Measurements from ENCODE around the gene CDH1. TPM values are rescaled to one million over a fixed set of nuclear protein-coding genes. Genes with fewer than 3 reads are reported as not detected.

Gene CDH1
- total and polyA plus RNA-seq, 3 experiments from 2014 or later: 0.18 to 0.94 (median 0.37) TPM

DNA sequence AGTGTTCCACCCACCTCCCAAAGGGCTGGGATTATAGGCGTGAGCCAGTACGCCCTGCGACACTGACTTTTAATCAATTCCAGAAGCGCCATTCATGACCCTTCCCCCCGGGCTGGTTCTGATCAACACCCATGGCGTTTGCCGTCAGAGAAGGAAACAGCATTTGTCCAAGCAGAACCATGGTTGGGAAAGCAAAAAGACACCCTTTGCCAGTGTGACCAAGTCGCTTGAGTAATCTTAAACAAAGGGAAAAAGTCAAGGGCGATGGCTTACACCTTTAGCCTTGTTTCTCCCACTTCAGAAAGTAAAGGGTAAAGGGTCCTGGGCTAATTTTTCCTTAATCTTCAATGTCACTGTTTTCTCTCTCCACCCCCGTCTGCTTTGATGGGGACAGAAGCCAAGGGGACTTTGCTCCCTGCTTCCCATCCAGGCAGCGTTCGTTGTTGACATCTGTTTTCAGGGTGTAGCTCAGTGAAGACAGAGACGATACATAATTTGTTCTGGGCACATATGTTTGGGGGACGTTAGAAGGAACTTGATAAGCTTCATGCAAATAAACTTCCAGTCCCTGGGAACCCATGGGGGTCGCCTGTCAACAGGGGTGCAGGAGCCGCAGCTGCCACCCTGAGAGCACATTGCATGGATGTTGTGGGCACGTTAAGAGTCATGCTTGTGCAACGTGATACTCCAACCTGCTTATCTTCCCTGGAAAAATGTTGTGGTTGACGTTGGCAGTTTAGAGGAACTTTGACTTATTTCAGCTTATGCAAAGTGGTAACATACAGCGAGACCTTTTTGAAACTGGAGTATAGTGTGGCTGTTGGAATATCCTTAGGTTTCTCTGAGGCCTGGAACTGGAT is 55.6 kb downstream of the CDH1 start:
- ChIA-PET POLR2A (no interaction called here), CTCF (interaction anchor here (1.4 kb wide), 1 partner anchor 12 kb away, joined by 3 read pairs; no protein-coding TSS in a partner anchor)
- H3K4me1 ChIP-seq (ENCODE audit: insufficient read depth, low read length): no peaks in the 10 kb centered on the region
- DNase-seq: no peak
- Mint-ChIP-seq H3K36me3 (no peaks in the 10 kb centered on the region), H3K27ac (peak overlapping the region in 1 of 8 donors; percentile 38), H3K27me3 (peaks cover 0 to 7% of the 10 kb centered on the region in 2 donors), H3K4me3 (no peak overlapping the region), H3K9me3 (no peaks in the 10 kb centered on the region), H3K4me1 (no peaks in the 10 kb centered on the region)
- H3K36me3 ChIP-seq (ENCODE audit: insufficient read depth, low read length): no peaks in the 10 kb centered on the region
- no peaks in the 10 kb centered on the region for H3K27me3 ChIP-seq (ENCODE audit: insufficient read depth, low read length, poor library complexity, severe bottlenecking)
- no peak overlapping the region for H3K4me3 ChIP-seq (ENCODE audit: low read length)
- H3K27ac ChIP-seq (ENCODE audit: low read depth, low read length): no peak overlapping the region
- H3K9me3 ChIP-seq (ENCODE audit: low read length): no peaks in the 10 kb centered on the region

DNA sequence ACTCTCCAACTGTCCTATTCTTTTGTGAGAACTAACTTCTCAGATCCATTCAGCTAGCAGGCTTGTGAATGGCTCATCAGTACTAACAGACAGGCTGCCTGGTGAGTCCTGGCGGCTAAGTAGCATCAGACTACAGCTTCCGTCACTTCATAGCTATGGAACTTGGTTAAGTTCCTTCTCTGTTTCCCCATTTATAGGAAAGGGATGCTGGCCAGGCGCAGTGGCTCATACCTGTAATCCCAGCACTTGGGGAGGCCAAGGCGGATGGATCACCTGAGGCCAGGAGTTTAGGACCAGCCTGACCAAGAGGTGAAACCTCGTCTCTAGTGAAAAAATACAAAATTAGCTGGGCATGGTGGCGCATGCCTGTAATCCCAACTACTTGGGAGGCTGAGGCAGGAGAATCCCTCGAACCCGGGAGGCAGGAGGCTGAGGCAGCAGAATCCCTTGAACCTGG is 56.3 kb downstream of the CDH1 start:
- Mint-ChIP-seq H3K27ac (no peak overlapping the region), H3K36me3 (no peaks in the 10 kb centered on the region), H3K4me3 (no peak overlapping the region), H3K4me1 (no peaks in the 10 kb centered on the region), H3K27me3 (peaks cover 0 to under 1% of the 10 kb centered on the region in 2 donors), H3K9me3 (no peaks in the 10 kb centered on the region)
- DNase-seq: no peak
- H3K4me3 ChIP-seq (ENCODE audit: low read length): no peak overlapping the region
- no peaks in the 10 kb centered on the region for H3K27me3 ChIP-seq (ENCODE audit: insufficient read depth, low read length, poor library complexity, severe bottlenecking)
- H3K9me3 ChIP-seq (ENCODE audit: low read length): no peaks in the 10 kb centered on the region
- ChIA-PET POLR2A (no interaction called here), CTCF (interaction anchor here (1.4 kb wide), 1 partner anchor 13 kb away, joined by 3 read pairs; no protein-coding TSS in a partner anchor)
- no peaks in the 10 kb centered on the region for H3K36me3 ChIP-seq (ENCODE audit: insufficient read depth, low read length)
- no peak overlapping the region for H3K27ac ChIP-seq (ENCODE audit: low read depth, low read length)
- no peaks in the 10 kb centered on the region for H3K4me1 ChIP-seq (ENCODE audit: insufficient read depth, low read length)

DNA sequence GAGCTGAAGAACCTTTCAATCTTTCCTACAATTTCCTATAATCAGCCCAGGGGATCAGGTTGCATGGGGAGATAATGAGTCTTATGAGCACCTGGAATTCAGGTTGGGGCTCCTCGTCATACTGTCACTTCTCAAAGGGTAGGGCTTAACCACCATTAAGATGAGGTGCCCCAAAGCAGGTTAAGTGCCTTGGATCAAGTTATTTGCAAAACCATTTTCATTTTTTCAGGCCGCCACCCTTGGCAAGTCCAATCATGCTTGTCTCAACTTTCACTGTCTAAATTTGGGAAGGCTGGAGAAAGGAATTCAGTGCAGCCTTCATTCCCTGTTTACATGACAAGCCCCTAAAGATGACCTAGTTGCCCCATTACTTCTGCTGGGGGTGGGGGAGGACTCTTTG is 61.3 kb downstream of the CDH1 start:
- Histone ChIP-seq H3K4me3 (ENCODE audit: low read length) (no peak overlapping the region), H3K4me1 (ENCODE audit: insufficient read depth, low read length) (no peaks in the 10 kb centered on the region), H3K9me3 (ENCODE audit: low read length) (no peaks in the 10 kb centered on the region), H3K27ac (ENCODE audit: low read depth, low read length) (no peak overlapping the region), H3K27me3 (ENCODE audit: insufficient read depth, low read length, poor library complexity, severe bottlenecking) (no peaks in the 10 kb centered on the region), H3K36me3 (ENCODE audit: insufficient read depth, low read length) (no peaks in the 10 kb centered on the region)
- ChIA-PET CTCF (interaction anchor here (0.8 to 1.8 kb wide), 2 partner anchors 89 to 270 kb away, joined by 3 to 6 read pairs; no protein-coding TSS in a partner anchor), POLR2A (no interaction called here)
- Mint-ChIP-seq H3K4me1 (peaks cover 0 to 4% (median 0%) of the 10 kb centered on the region in 3 donors), H3K4me3 (no peak overlapping the region), H3K36me3 (peaks cover 0 to 1% (median 0%) of the 10 kb centered on the region in 3 donors), H3K27me3 (peaks cover 0 to 2% of the 10 kb centered on the region in 2 donors), H3K27ac (peak overlapping the region in 1 of 8 donors; percentile 19), H3K9me3 (no peaks in the 10 kb centered on the region)
- no peak for DNase-seq

DNA sequence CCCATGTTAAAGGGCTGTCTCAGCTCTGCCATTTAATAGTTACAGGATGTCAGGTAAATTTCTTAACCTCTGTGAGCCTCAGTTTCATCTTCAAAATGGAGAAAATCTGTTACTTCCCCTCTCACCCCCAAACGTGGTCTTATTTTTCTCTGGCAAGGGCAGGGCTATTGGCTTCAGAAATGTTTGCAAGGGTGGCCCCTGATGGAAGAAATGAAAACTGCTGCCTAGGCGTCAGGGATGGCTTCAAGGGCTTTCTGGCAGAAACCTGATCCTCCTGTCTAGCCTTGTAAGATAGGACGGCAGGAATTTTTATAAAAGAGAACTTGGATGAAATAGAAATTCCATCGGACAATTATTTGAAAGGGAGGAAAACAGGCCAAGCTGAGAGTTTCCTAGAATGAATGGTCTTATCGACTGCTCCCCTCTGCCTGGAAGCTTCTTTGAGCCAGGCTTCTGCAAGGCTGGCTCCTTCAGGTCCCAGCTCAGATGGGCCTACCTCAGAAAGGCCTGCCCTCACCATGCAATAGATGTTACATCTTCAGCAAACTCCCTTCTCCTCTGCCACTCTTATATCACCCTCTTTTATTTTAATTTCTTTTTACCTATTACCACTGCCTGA is 63.3 kb downstream of the CDH1 start:
- no peaks in the 10 kb centered on the region for H3K4me1 ChIP-seq (ENCODE audit: insufficient read depth, low read length)
- no peaks in the 10 kb centered on the region for H3K36me3 ChIP-seq (ENCODE audit: insufficient read depth, low read length)
- DNase-seq: peak in 3 of 5 donors; percentile 39 to 56 (median 41)
- ChIA-PET POLR2A (no interaction called here), CTCF (interaction anchor here (0.9 to 1.4 kb wide), 4 partner anchors 89 to 272 kb away, joined by 3 read pairs; no protein-coding TSS in a partner anchor)
- H3K4me3 ChIP-seq (ENCODE audit: low read length): no peak overlapping the region
- Mint-ChIP-seq H3K4me3 (no peak overlapping the region), H3K4me1 (peaks cover 0 to 4% (median 0%) of the 10 kb centered on the region in 3 donors), H3K27me3 (peaks cover 0 to 2% of the 10 kb centered on the region in 2 donors), H3K9me3 (no peaks in the 10 kb centered on the region), H3K27ac (peak overlapping the region in 1 of 8 donors; percentile 7), H3K36me3 (peaks cover 0 to 1% (median 0%) of the 10 kb centered on the region in 3 donors)
- no peaks in the 10 kb centered on the region for H3K27me3 ChIP-seq (ENCODE audit: insufficient read depth, low read length, poor library complexity, severe bottlenecking)
- H3K27ac ChIP-seq (ENCODE audit: low read depth, low read length): no peak overlapping the region
- no peaks in the 10 kb centered on the region for H3K9me3 ChIP-seq (ENCODE audit: low read length)

DNA sequence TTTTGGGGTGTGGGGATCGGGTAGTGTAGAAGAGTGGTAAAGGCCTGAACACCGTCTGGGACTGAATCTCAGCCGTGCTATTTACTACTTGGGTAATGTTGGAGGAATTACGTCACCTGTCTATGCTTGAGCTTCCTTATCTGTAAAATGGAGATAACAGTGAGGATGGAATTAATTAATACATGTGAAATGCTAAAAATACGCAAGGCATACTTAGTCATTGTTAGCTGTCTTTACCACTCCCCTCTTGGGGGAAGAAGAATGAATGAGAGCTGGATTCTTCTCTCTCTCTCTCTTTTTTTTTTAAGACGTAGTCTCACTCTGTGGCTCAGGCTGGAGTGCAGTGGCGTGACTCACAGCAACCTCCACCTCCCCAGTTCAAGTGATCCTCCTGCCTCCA is 65.1 kb downstream of the CDH1 start:
- H3K27ac ChIP-seq (ENCODE audit: low read depth, low read length): no peak overlapping the region
- no peaks in the 10 kb centered on the region for H3K4me1 ChIP-seq (ENCODE audit: insufficient read depth, low read length)
- Mint-ChIP-seq H3K27ac (peak overlapping the region in 1 of 8 donors; percentile 27), H3K4me1 (peaks cover 0 to 4% (median 0%) of the 10 kb centered on the region in 3 donors), H3K27me3 (peaks cover 0 to 2% of the 10 kb centered on the region in 2 donors), H3K4me3 (no peak overlapping the region), H3K9me3 (no peaks in the 10 kb centered on the region), H3K36me3 (peaks cover 0 to 1% (median 0%) of the 10 kb centered on the region in 3 donors)
- H3K4me3 ChIP-seq (ENCODE audit: low read length): no peak overlapping the region
- ChIA-PET POLR2A (no interaction called here), CTCF (no interaction called here)
- H3K9me3 ChIP-seq (ENCODE audit: low read length): no peaks in the 10 kb centered on the region
- no peak for DNase-seq
- no peaks in the 10 kb centered on the region for H3K27me3 ChIP-seq (ENCODE audit: insufficient read depth, low read length, poor library complexity, severe bottlenecking)
- H3K36me3 ChIP-seq (ENCODE audit: insufficient read depth, low read length): no peaks in the 10 kb centered on the region

DNA sequence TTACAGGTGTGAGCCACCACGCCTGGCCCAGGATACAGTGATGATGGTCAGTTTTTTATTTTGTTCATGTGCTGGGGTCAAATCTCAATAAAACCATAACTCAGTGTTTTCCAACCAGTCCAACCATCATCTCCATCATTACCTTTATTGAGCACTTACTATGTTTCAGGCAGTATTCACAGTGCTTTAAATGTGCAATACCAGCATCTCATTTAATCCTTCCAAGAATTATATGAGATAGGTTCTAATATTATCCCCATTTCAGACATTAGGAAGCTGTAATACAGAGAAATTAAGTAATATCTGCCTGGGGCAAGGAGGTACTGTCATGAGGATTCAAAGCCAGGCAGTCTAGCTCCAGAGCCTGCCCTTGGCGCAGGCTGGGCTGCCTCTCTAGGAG is 69.3 kb downstream of the CDH1 start:
- Mint-ChIP-seq H3K9me3 (no peaks in the 10 kb centered on the region), H3K4me1 (no peaks in the 10 kb centered on the region), H3K36me3 (peaks cover 0 to 1% (median 0%) of the 10 kb centered on the region in 3 donors), H3K27me3 (peaks cover 3 to 7% of the 10 kb centered on the region in 2 donors), H3K27ac (no peak overlapping the region), H3K4me3 (no peak overlapping the region)
- ChIA-PET POLR2A (no interaction called here), CTCF (no interaction called here)
- Histone ChIP-seq H3K27ac (ENCODE audit: low read depth, low read length) (no peak overlapping the region), H3K4me3 (ENCODE audit: low read length) (no peak overlapping the region), H3K36me3 (ENCODE audit: insufficient read depth, low read length) (no peaks in the 10 kb centered on the region), H3K4me1 (ENCODE audit: insufficient read depth, low read length) (no peaks in the 10 kb centered on the region), H3K9me3 (ENCODE audit: low read length) (no peaks in the 10 kb centered on the region), H3K27me3 (ENCODE audit: insufficient read depth, low read length, poor library complexity, severe bottlenecking) (no peaks in the 10 kb centered on the region)
- no peak for DNase-seq

DNA sequence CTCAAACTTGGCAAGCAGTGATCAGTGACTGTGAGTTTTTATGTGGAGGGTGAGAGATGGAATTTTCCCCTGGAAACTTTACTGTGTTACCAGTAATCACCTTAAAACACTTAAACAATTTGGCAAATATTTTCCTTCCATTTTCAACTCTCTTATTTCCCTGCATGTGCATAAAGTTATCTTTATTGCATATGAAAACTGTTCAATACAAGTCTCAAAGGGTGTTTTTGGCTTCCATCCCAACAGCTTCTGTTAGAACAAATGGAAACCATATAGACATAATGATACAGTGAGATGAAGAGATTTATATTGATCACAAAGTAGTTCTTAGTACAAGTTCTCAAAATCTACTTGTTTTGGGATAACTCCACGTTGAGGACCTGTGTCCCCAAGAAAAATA is 69.9 kb downstream of the CDH1 start:
- Mint-ChIP-seq H3K4me3 (no peak overlapping the region), H3K36me3 (peaks cover 0 to 1% (median 0%) of the 10 kb centered on the region in 3 donors), H3K27ac (no peak overlapping the region), H3K9me3 (no peaks in the 10 kb centered on the region), H3K27me3 (peaks cover 4 to 6% of the 10 kb centered on the region in 2 donors), H3K4me1 (no peaks in the 10 kb centered on the region)
- no peak for DNase-seq
- Histone ChIP-seq H3K4me3 (ENCODE audit: low read length) (no peak overlapping the region), H3K4me1 (ENCODE audit: insufficient read depth, low read length) (no peaks in the 10 kb centered on the region), H3K27me3 (ENCODE audit: insufficient read depth, low read length, poor library complexity, severe bottlenecking) (no peaks in the 10 kb centered on the region), H3K9me3 (ENCODE audit: low read length) (no peaks in the 10 kb centered on the region), H3K27ac (ENCODE audit: low read depth, low read length) (no peak overlapping the region), H3K36me3 (ENCODE audit: insufficient read depth, low read length) (no peaks in the 10 kb centered on the region)
- POLR2A ChIA-PET: no interaction called here
- CTCF ChIA-PET: interaction anchor here (1.6 kb wide), 1 partner anchor 12 kb away, joined by 3 read pairs; no protein-coding TSS in a partner anchor

DNA sequence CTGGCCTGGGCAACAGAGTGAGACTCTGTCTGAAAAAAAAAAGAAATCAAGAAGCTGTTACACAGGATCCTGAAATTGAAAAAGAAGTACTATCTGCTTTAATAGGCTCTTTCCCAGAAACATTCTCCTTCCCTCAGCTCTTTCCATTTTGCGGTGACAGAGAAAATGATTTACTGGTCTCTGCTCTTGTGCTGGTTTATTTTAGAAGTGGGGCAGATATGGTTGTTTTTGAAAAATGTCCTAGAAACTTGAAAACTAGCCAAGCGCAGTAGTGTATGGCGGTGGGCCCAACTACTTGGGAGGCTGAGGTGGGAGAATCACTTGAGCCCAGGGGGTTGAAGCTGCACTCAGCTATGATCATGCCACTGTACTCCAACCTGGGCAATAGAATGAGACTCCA is 77.4 kb downstream of the CDH1 start:
- Mint-ChIP-seq H3K4me3 (no peak overlapping the region), H3K27me3 (peaks cover 7 to 8% of the 10 kb centered on the region in 2 donors), H3K36me3 (no peaks in the 10 kb centered on the region), H3K4me1 (no peaks in the 10 kb centered on the region), H3K27ac (no peak overlapping the region), H3K9me3 (no peaks in the 10 kb centered on the region)
- H3K27ac ChIP-seq (ENCODE audit: low read depth, low read length): no peak overlapping the region
- H3K4me1 ChIP-seq (ENCODE audit: insufficient read depth, low read length): no peaks in the 10 kb centered on the region
- ChIA-PET CTCF (no interaction called here), POLR2A (interaction anchor here (0.7 kb wide), 1 partner anchor 612 kb away, joined by 5 read pairs; no protein-coding TSS in a partner anchor)
- H3K4me3 ChIP-seq (ENCODE audit: low read length): no peak overlapping the region
- H3K9me3 ChIP-seq (ENCODE audit: low read length): no peaks in the 10 kb centered on the region
- no peaks in the 10 kb centered on the region for H3K27me3 ChIP-seq (ENCODE audit: insufficient read depth, low read length, poor library complexity, severe bottlenecking)
- H3K36me3 ChIP-seq (ENCODE audit: insufficient read depth, low read length): no peaks in the 10 kb centered on the region
- no peak for DNase-seq
